Measurements from ENCODE around the gene TSPAN7. TPM values are rescaled to one million over a fixed set of nuclear protein-coding genes. Genes with fewer than 3 reads are reported as not detected.
A peak's percentile ranks its signal among the peaks of the same experiment; 100 is the strongest.

Gene TSPAN7
- total and polyA plus RNA-seq, 2 donors (not counting 1 experiment from before 2014, with no cell fraction given) = 0.07 to 0.32 TPM

- H3K27ac Mint-ChIP-seq = no peak overlapping the region
- DNase-seq = peak; percentile 9
- no peak overlapping the region for H2AFZ ChIP-seq (ENCODE audit: insufficient read depth, low read depth, low read length, poor library complexity, severe bottlenecking)
- no peaks in the 10 kb centered on the region for H3K79me2 ChIP-seq (ENCODE audit: control insufficient read depth, insufficient read depth, low read length)
- intact Hi-C loops (cut with micrococcal nuclease) = no loop called here
- no peaks in the 10 kb centered on the region for H3K36me3 ChIP-seq (replicated peaks in 1 of 2; ENCODE audit: control extremely low read depth in 1 of 2, control insufficient read depth in 1 of 2, extremely low read depth in 1 of 2, insufficient read depth in 2 of 2, low read length in 1 of 2)
- H3K4me3 Mint-ChIP-seq = no peak overlapping the region
- peak; percentile 33 for ATAC-seq (ENCODE audit: low read depth)
- POLR2A ChIA-PET = no interaction called here
- no peak overlapping the region for H3K27ac ChIP-seq (ENCODE audit: low read length in 2 of 2)
- H4K20me1 ChIP-seq (ENCODE audit: control insufficient read depth, insufficient read depth, low read length, poor library complexity, severe bottlenecking) = no peaks in the 10 kb centered on the region
- no peaks in the 10 kb centered on the region for H3K9me3 ChIP-seq (ENCODE audit: control extremely low read depth in 1 of 3, control insufficient read depth in 2 of 3, insufficient read depth in 1 of 3, low read length in 2 of 3)
- peaks cover 4% of the 10 kb centered on the region for H3K27me3 Mint-ChIP-seq
- H3K4me3 ChIP-seq (ENCODE audit: control extremely low read depth in 1 of 5, extremely low read depth in 1 of 5, insufficient read depth in 1 of 5, low read depth in 2 of 5, low read length in 4 of 5) = no peak overlapping the region
- H3K9ac ChIP-seq (ENCODE audit: low read length) = no peak overlapping the region
- CTCF ChIA-PET = no interaction called here
- no peaks in the 10 kb centered on the region for H3K4me1 ChIP-seq (ENCODE audit: control insufficient read depth in 2 of 2, insufficient read depth in 2 of 2, low read length in 2 of 2)
- H3K27me3 ChIP-seq (replicated peaks in 1 of 4; ENCODE audit: control extremely low read depth in 1 of 4, control insufficient read depth in 3 of 4, insufficient read depth in 4 of 4, low read length in 3 of 4) = no peaks in the 10 kb centered on the region
- H3K4me2 ChIP-seq (replicated peaks; ENCODE audit: low read depth, low read length, poor library complexity, severe bottlenecking) = no peak overlapping the region
- H3K9me3 Mint-ChIP-seq (ENCODE audit: insufficient read depth) = no peaks in the 10 kb centered on the region
- TF ChIP-seq EZH2 (IDR thresholded peaks at IDR 0.05; ENCODE audit: borderline replicate concordance, insufficient read depth, low read depth, low read length, poor library complexity, severe bottlenecking) (no peak), CTCF (IDR thresholded peaks at IDR 0.05) (peak; percentile 32)
- H3K4me1 Mint-ChIP-seq = peaks cover 3% of the 10 kb centered on the region
Measured at GRCh38 chrX:38627683-38628082, 66.3 kb downstream of the TSPAN7 start.

- no peaks in the 10 kb centered on the region for H3K36me3 ChIP-seq (replicated peaks in 1 of 2; ENCODE audit: control extremely low read depth in 1 of 2, control insufficient read depth in 1 of 2, extremely low read depth in 1 of 2, insufficient read depth in 2 of 2, low read length in 1 of 2)
- ChIA-PET CTCF (no interaction called here), POLR2A (no interaction called here)
- H3K4me2 ChIP-seq (replicated peaks; ENCODE audit: low read depth, low read length, poor library complexity, severe bottlenecking) = no peak overlapping the region
- Mint-ChIP-seq H3K4me3 (no peak overlapping the region), H3K9me3 (ENCODE audit: insufficient read depth) (no peaks in the 10 kb centered on the region), H3K27me3 (peaks cover 4% of the 10 kb centered on the region), H3K4me1 (peaks cover 3% of the 10 kb centered on the region), H3K27ac (no peak overlapping the region)
- H3K4me3 ChIP-seq (ENCODE audit: control extremely low read depth in 1 of 5, extremely low read depth in 1 of 5, insufficient read depth in 1 of 5, low read depth in 2 of 5, low read length in 4 of 5) = no peak overlapping the region
- intact Hi-C loops (cut with micrococcal nuclease) = no loop called here
- H3K79me2 ChIP-seq (ENCODE audit: control insufficient read depth, insufficient read depth, low read length) = no peaks in the 10 kb centered on the region
- DNase-seq (no peak), ATAC-seq (ENCODE audit: low read depth) (no peak)
- TF ChIP-seq EZH2 (IDR thresholded peaks at IDR 0.05; ENCODE audit: borderline replicate concordance, insufficient read depth, low read depth, low read length, poor library complexity, severe bottlenecking) (no peak), CTCF (IDR thresholded peaks at IDR 0.05) (no peak)
- no peaks in the 10 kb centered on the region for H4K20me1 ChIP-seq (ENCODE audit: control insufficient read depth, insufficient read depth, low read length, poor library complexity, severe bottlenecking)
- H3K9ac ChIP-seq (ENCODE audit: low read length) = no peak overlapping the region
- H3K27ac ChIP-seq (ENCODE audit: low read length in 2 of 2) = no peak overlapping the region
- H3K27me3 ChIP-seq (replicated peaks in 1 of 4; ENCODE audit: control extremely low read depth in 1 of 4, control insufficient read depth in 3 of 4, insufficient read depth in 4 of 4, low read length in 3 of 4) = no peaks in the 10 kb centered on the region
- H3K9me3 ChIP-seq (ENCODE audit: control extremely low read depth in 1 of 3, control insufficient read depth in 2 of 3, insufficient read depth in 1 of 3, low read length in 2 of 3) = no peaks in the 10 kb centered on the region
- no peaks in the 10 kb centered on the region for H3K4me1 ChIP-seq (ENCODE audit: control insufficient read depth in 2 of 2, insufficient read depth in 2 of 2, low read length in 2 of 2)
- no peak overlapping the region for H2AFZ ChIP-seq (ENCODE audit: insufficient read depth, low read depth, low read length, poor library complexity, severe bottlenecking)
Measured at GRCh38 chrX:38628587-38628986, 67.2 kb downstream of the TSPAN7 start.

Data from B cell (primary cell).